ENCODE data around the gene SGCE. TPM values are rescaled to one million over a fixed set of nuclear protein-coding genes. Genes with fewer than 3 reads are reported as not detected.

SGCE gene
- total RNA-seq, 1 experiment from 2014 or later, result 30.4 TPM

GRCh38 chr7:94584113-94584512 lies 71.8 kb downstream of the SGCE start:
- intact Hi-C loops (cut with micrococcal nuclease), result loop anchor here (5.0 kb wide), 1 partner anchor 38 kb away; no protein-coding TSS in a partner anchor
- no peak overlapping the region for H3K9ac ChIP-seq (ENCODE audit: low read length)
- peaks cover 38% of the 10 kb centered on the region for H3K4me1 ChIP-seq (ENCODE audit: insufficient read depth, low read length)
- H3K36me3 ChIP-seq (ENCODE audit: low read depth, low read length), result no peaks in the 10 kb centered on the region
- peaks cover 7% of the 10 kb centered on the region for H3F3A ChIP-seq (ENCODE audit: low read length, unreplicated experiment)
- no peaks in the 10 kb centered on the region for H4K20me1 ChIP-seq (ENCODE audit: low read length)
- H3K9me3 ChIP-seq (ENCODE audit: low read length), result no peaks in the 10 kb centered on the region
- TF ChIP-seq EZH2phosphoT487 (IDR thresholded peaks at IDR 0.05; ENCODE audit: borderline replicate concordance, low read length) (no peak), EZH2 (IDR thresholded peaks at IDR 0.05; ENCODE audit: low read length, unreplicated experiment) (no peak)
- TF ChIP-seq, protein P1, sequence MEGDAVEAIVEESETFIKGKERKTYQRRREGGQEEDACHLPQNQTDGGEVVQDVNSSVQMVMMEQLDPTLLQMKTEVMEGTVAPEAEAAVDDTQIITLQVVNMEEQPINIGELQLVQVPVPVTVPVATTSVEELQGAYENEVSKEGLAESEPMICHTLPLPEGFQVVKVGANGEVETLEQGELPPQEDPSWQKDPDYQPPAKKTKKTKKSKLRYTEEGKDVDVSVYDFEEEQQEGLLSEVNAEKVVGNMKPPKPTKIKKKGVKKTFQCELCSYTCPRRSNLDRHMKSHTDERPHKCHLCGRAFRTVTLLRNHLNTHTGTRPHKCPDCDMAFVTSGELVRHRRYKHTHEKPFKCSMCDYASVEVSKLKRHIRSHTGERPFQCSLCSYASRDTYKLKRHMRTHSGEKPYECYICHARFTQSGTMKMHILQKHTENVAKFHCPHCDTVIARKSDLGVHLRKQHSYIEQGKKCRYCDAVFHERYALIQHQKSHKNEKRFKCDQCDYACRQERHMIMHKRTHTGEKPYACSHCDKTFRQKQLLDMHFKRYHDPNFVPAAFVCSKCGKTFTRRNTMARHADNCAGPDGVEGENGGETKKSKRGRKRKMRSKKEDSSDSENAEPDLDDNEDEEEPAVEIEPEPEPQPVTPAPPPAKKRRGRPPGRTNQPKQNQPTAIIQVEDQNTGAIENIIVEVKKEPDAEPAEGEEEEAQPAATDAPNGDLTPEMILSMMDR (conservative IDR thresholded peaks at IDR 0.05; ENCODE audit: low read depth, low read length), result no peak
- no peak overlapping the region; the same call in 1 of the 2 replicates for H3K4me2 ChIP-seq (ENCODE audit: low read length)
- POLR2A ChIA-PET (ENCODE audit: unreplicated experiment), result no interaction called here
- H3K79me2 ChIP-seq (ENCODE audit: low read length), result no peaks in the 10 kb centered on the region
- DNase-seq (peak; percentile 74), ATAC-seq (peak; percentile 55)
- H3K27me3 ChIP-seq (ENCODE audit: low read length), result no peaks in the 10 kb centered on the region
- CTCF ChIA-PET, result no interaction called here
- no peak overlapping the region for H3K27ac ChIP-seq (ENCODE audit: low read length)
- no peak overlapping the region for H2AFZ ChIP-seq (ENCODE audit: low read length)
- no TSS peak for BruUV-seq (replicated peaks)
- H3K9me2 ChIP-seq (replicated peaks; ENCODE audit: low read length), result no peaks in the 10 kb centered on the region
- no peak overlapping the region for H3K4me3 ChIP-seq (ENCODE audit: low read length)

DNA sequence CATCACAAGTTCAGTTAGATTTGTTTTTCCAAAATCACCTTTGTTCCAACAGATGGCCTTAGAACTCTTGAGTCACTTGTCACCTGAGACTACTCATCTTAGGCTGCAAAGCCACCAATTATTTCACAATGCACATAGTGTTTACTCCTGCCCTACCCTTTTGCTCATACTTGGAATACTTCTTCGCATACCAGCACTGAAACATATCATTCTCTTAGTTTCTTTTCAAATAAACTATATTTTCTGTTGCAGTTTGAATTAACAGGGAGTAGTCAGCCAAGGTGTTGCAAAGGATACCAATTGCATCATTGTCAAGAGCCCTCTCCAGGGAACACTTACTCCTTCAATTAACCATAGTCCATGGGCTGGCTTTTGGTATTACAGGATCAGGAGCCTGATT lies 75.3 kb downstream of the SGCE start:
- Histone ChIP-seq H3K79me2 (ENCODE audit: low read length) (no peaks in the 10 kb centered on the region), H3K36me3 (ENCODE audit: low read depth, low read length) (no peaks in the 10 kb centered on the region), H3K27me3 (ENCODE audit: low read length) (no peaks in the 10 kb centered on the region), H2AFZ (ENCODE audit: low read length) (no peak overlapping the region), H3K9me2 (replicated peaks; ENCODE audit: low read length) (no peaks in the 10 kb centered on the region), H3F3A (ENCODE audit: low read length, unreplicated experiment) (peaks cover 7% of the 10 kb centered on the region), H3K27ac (ENCODE audit: low read length) (peak overlapping the region; percentile 52), H3K4me2 (ENCODE audit: low read length) (peak overlapping the region; percentile 59), H3K9ac (ENCODE audit: low read length) (no peak overlapping the region), H3K4me3 (ENCODE audit: low read length) (no peak overlapping the region), H4K20me1 (ENCODE audit: low read length) (no peaks in the 10 kb centered on the region), H3K9me3 (ENCODE audit: low read length) (no peaks in the 10 kb centered on the region), H3K4me1 (ENCODE audit: insufficient read depth, low read length) (peaks cover 54% of the 10 kb centered on the region)
- ChIA-PET CTCF (no interaction called here), POLR2A (ENCODE audit: unreplicated experiment) (no interaction called here)
- no TSS peak for BruUV-seq (replicated peaks)
- intact Hi-C loops (cut with micrococcal nuclease), result loop anchor here (1.0 to 5.0 kb wide), 4 partner anchors 42 to 77 kb away; no protein-coding TSS in a partner anchor
- peak; percentile 87 for ATAC-seq
- peak; percentile 91 for DNase-seq
- TF ChIP-seq EZH2 (IDR thresholded peaks at IDR 0.05; ENCODE audit: low read length, unreplicated experiment) (no peak), EZH2phosphoT487 (IDR thresholded peaks at IDR 0.05; ENCODE audit: borderline replicate concordance, low read length) (no peak)
- TF ChIP-seq, protein P1 (conservative IDR thresholded peaks at IDR 0.05; ENCODE audit: low read depth, low read length), result no peak

DNA sequence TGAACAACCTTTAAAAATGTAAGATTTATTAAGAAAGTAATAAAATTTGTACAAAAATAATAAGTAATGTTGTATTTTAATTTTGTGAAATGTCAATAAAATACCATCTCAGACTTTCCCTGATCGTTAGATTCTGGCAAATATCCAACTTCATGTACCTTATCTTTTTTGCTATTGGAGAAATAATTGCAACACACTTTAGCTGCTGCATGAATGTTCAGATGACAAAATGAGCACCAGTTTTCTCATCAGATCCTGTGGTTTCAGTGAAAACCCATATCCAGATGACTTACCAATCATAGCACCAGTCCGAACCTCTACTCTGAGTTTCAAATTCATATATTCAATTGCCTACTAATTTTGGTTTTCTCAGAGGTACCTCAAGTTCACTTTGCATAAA lies 76.5 kb downstream of the SGCE start:
- intact Hi-C loops (cut with micrococcal nuclease), result no loop called here
- Histone ChIP-seq H3K27ac (ENCODE audit: low read length) (no peak overlapping the region), H3K27me3 (ENCODE audit: low read length) (no peaks in the 10 kb centered on the region), H3K79me2 (ENCODE audit: low read length) (no peaks in the 10 kb centered on the region), H3K36me3 (ENCODE audit: low read depth, low read length) (no peaks in the 10 kb centered on the region), H2AFZ (ENCODE audit: low read length) (no peak overlapping the region), H3K9ac (ENCODE audit: low read length) (no peak overlapping the region), H3K9me2 (replicated peaks; ENCODE audit: low read length) (no peaks in the 10 kb centered on the region), H3K4me1 (ENCODE audit: insufficient read depth, low read length) (peaks cover 50% of the 10 kb centered on the region), H3K9me3 (ENCODE audit: low read length) (no peaks in the 10 kb centered on the region), H3K4me3 (ENCODE audit: low read length) (no peak overlapping the region), H3K4me2 (ENCODE audit: low read length) (no peak overlapping the region), H4K20me1 (ENCODE audit: low read length) (no peaks in the 10 kb centered on the region), H3F3A (ENCODE audit: low read length, unreplicated experiment) (peaks cover 7% of the 10 kb centered on the region)
- ChIA-PET CTCF (no interaction called here), POLR2A (ENCODE audit: unreplicated experiment) (no interaction called here)
- BruUV-seq (replicated peaks), result no TSS peak
- DNase-seq (no peak), ATAC-seq (no peak)
- TF ChIP-seq, protein P1 (conservative IDR thresholded peaks at IDR 0.05; ENCODE audit: low read depth, low read length), result no peak
- TF ChIP-seq EZH2 (IDR thresholded peaks at IDR 0.05; ENCODE audit: low read length, unreplicated experiment) (no peak), EZH2phosphoT487 (IDR thresholded peaks at IDR 0.05; ENCODE audit: borderline replicate concordance, low read length) (no peak)
